A549 (cell line): Measurements from ENCODE around the gene CCDC85C. TPM values are rescaled to one million over a fixed set of nuclear protein-coding genes. Genes with fewer than 3 reads are reported as not detected.
A peak's percentile ranks its signal among the peaks of the same experiment; 100 is the strongest.

Experiments used
- ATAC-seq, 2 experiments: fragments of 200-7000 bp in 1 of 2; fragments of >200 bp in 1 of 2; cut with Nextera tagmentation in 1 of 2; cut with Tn5 transposase in 1 of 2; 3 replicates each; pipeline versions ENCODE4 v1.8.0 to v1.9.1; 2018 to 2020; ENCODE audit warnings: mild to moderate bottlenecking in 1 of 2, moderate library complexity in 1 of 2
- CTCF ChIA-PET: fragments of 300-600 bp; sonication (Branson Sonifier 250); formaldehyde crosslinking; extraction: SDS; loops from one replicate; lab custom pipeline; 2021; ENCODE audit warnings: antibody characterized with exemption, inconsistent platforms; lab: Yijun Ruan, JAX
- POLR2A ChIA-PET: fragments of 350-600 bp; formaldehyde crosslinking; extraction: SDS; loops from one replicate; lab custom pipeline; 2021; ENCODE audit warnings: antibody characterized with exemption, inconsistent platforms; lab: Yijun Ruan, JAX
- DNase-seq, 2 experiments: peaks; one replicate each; pipeline versions ENCODE4 v3.0.0 to v3.0.0-alpha.2; 2011 to 2016; ENCODE audit warnings: low read depth in 1 of 2, low spot score in 1 of 2
- FAIRE-seq: peaks from 2 replicates; lab custom pipeline; 2011; peaks lifted over from hg19 to GRCh38; lab: Jason Lieb, UNC
- H3K27ac ChIP-seq, 2 experiments: fragments of >200 bp; sonication (Bioruptor Twin); formaldehyde crosslinking; 3 replicates each; pipeline ENCODE4 v1.5.1; 2016 to 2017
- H3K4me1 ChIP-seq: fragments of >200 bp; sonication (Bioruptor Twin); formaldehyde crosslinking; 3 replicates; pipeline ENCODE4 v1.6.1; 2016
- H3K4me2 ChIP-seq: fragments of >200 bp; sonication (Bioruptor Twin); formaldehyde crosslinking; 3 replicates; pipeline ENCODE4 v1.6.1; 2016
- H3K4me3 ChIP-seq: fragments of >200 bp; sonication (Bioruptor Twin); formaldehyde crosslinking; 3 replicates; pipeline ENCODE4 v1.5.1; 2016
- H3K9me3 ChIP-seq: fragments of >200 bp; sonication (Bioruptor Twin); formaldehyde crosslinking; 3 replicates; pipeline ENCODE4 v1.6.1; 2016
- CTCF ChIP-seq: fragments of >200 bp; sonication (Bioruptor Twin); formaldehyde crosslinking; IDR thresholded peaks from 3 replicates; pipeline ENCODE4 v1.5.1; 2016
- EP300 ChIP-seq, 2 experiments: fragments of >200 bp; sonication (Bioruptor Twin); formaldehyde crosslinking; IDR thresholded peaks; 2 replicates in 1 of 2; 3 replicates in 1 of 2; pipeline ENCODE4 v1.6.1; 2016 to 2017
- FOXS1 ChIP-seq: fragments of 250-450 bp; sonication (Bioruptor Pico); IDR thresholded peaks from 2 replicates; pipeline ENCODE4 v1.5.0; 2020; ENCODE audit warnings: mild to moderate bottlenecking, moderate library complexity
- GATA3 ChIP-seq: IDR thresholded peaks from 2 replicates; pipeline ENCODE4 v1.6.1; 2012; ENCODE audit warnings: borderline replicate concordance
- JUN ChIP-seq, 2 experiments: fragments of >200 bp; sonication (Bioruptor Twin); formaldehyde crosslinking; IDR thresholded peaks; 2 replicates in 1 of 2; 3 replicates in 1 of 2; pipeline ENCODE4 v1.6.1; 2016 to 2017
- JUNB ChIP-seq: fragments of >200 bp; sonication (Bioruptor Twin); formaldehyde crosslinking; IDR thresholded peaks from 2 replicates; pipeline ENCODE4 v1.6.1; 2016
- MAX ChIP-seq: IDR thresholded peaks from 2 replicates; pipeline ENCODE4 v1.6.1; 2012
- NR3C1 ChIP-seq: fragments of >200 bp; sonication (Bioruptor Twin); formaldehyde crosslinking; IDR thresholded peaks from 3 replicates; pipeline ENCODE4 v1.6.1; 2017
- PBX3 ChIP-seq: IDR thresholded peaks from 2 replicates; pipeline ENCODE4 v1.6.1; 2012
- POLR2A ChIP-seq: IDR thresholded peaks from 2 replicates; pipeline ENCODE4 v1.6.1; 2012; ENCODE audit warnings: mild to moderate bottlenecking, low read length
- RCOR1 ChIP-seq: fragments of 150-350 bp; IDR thresholded peaks from 2 replicates; pipeline ENCODE4 v1.6.1; 2014; ENCODE audit warnings: antibody characterized with exemption, low read length, low read depth
- TP53 ChIP-seq: fragments of 250-450 bp; sonication (Bioruptor Pico); IDR thresholded peaks from 2 replicates; pipeline ENCODE4 v1.5.0; 2021; ENCODE audit warnings: mild to moderate bottlenecking, moderate library complexity
- USF2 ChIP-seq: fragments of 450-650 bp; IDR thresholded peaks from 2 replicates; pipeline ENCODE4 v1.6.1; 2014; ENCODE audit warnings: antibody characterized with exemption
- ZC3H11A ChIP-seq: fragments of 450-650 bp; IDR thresholded peaks from 2 replicates; pipeline ENCODE4 v1.6.1; 2014; ENCODE audit warnings: antibody characterized with exemption, mild to moderate bottlenecking
- WGBS: methylation state at CpG from one replicate; pipeline ENCODE4 v1.1.6; 2017; ENCODE audit errors: missing lambda C conversion rate; 5-methylcytosine and 5-hydroxymethylcytosine counted together
- polyA plus RNA-seq, 4 experiments: library from polyadenylated mRNA; depleted of rRNA in 3 of 4; stranded (reverse); fragments of >200 nt; fragmentation: RNase III in 1 of 4; extraction: RNeasy Plus Mini Kit Qiagen cat#74134 plus additional on column Dnase treatment in 1 of 4; gene quantifications; 2 replicates in 3 of 4; 3 replicates in 1 of 4; pipeline ENCODE4 v1.2.3, GENCODE V29; 2011 to 2017

Gene CCDC85C
- polyA plus RNA-seq, 2 of the 4 experiments (the other 2 are of a cell fraction) = 11.4 to 31.4 TPM

- 8% methylated on average over 10 of the region's 11 CpGs for WGBS
- Histone ChIP-seq H3K9me3 (no peaks in the 10 kb centered on the region), H3K27ac (peak overlapping the region; percentile 78 to 92), H3K4me1 (peaks cover 100% of the 10 kb centered on the region), H3K4me3 (peak overlapping the region; percentile 21), H3K4me2 (peak overlapping the region; percentile 84)
- TF ChIP-seq NR3C1 = no peak
- peak; percentile 93 for TF ChIP-seq GATA3
- TF ChIP-seq PBX3 = peak; percentile 19; the same call in 1 of the 2 replicates
- peak; percentile 9; the same call in 1 of the 2 replicates for TF ChIP-seq POLR2A
- TF ChIP-seq MAX = peak; percentile 79
- TF ChIP-seq RCOR1 = no peak
- TF ChIP-seq EP300 (IDR thresholded peaks at IDR 0.05) = peak in 1 of 2 experiments; percentile 62; a peak in 1 of 5 replicates
- no peak for TF ChIP-seq FOXS1
- 0 out of 5 replicates have a peak, but pooled peaks of 1 of the 2 experiments have one; percentile 23 for TF ChIP-seq JUN (IDR thresholded peaks at IDR 0.05)
- TF ChIP-seq USF2 = 0 out of 2 replicates have a peak, but pooled peaks have one; percentile 17
- ChIA-PET CTCF (interaction anchor here (0.8 to 6.0 kb wide), 15 partner anchors 10 to 67 kb away, joined by 3 to 51 read pairs (median 7); partner anchors contain the start of gene CCDC85C), POLR2A (interaction anchor here (4.9 kb wide), 1 partner anchor 30 kb away, joined by 25 read pairs; the partner anchor contains the start of gene CCDC85C)
- DNase-seq (peak in 1 of 2 experiments; percentile 76), FAIRE-seq (peak; percentile 49), ATAC-seq (peak; percentile 33 to 73)
These were observed 29.7 kb downstream of the CCDC85C start for GRCh38 chr14:99574099-99574880.

- H3K27ac ChIP-seq = peak overlapping the region; percentile 78 to 92
- DNase-seq (no peak), ATAC-seq (peak in 1 of 2 experiments; percentile 1; a peak in 2 of 6 replicates), FAIRE-seq (no peak)
- WGBS = 81% methylated on average over 6 of the region's 15 CpGs
- no peak overlapping the region for H3K4me3 ChIP-seq
- TF ChIP-seq ZC3H11A (no peak), TP53 (CRISPR knock-in tag) (no peak), CTCF (no peak)
- peaks cover 100% of the 10 kb centered on the region for H3K4me1 ChIP-seq
- ChIA-PET POLR2A (interaction anchor here (4.9 kb wide), 1 partner anchor 31 kb away, joined by 25 read pairs; the partner anchor contains the start of gene CCDC85C), CTCF (interaction anchor here (0.8 to 6.0 kb wide), 16 partner anchors 9 to 66 kb away, joined by 3 to 51 read pairs (median 6); partner anchors contain the start of gene CCDC85C)
- H3K4me2 ChIP-seq = peak overlapping the region; percentile 84
- H3K9me3 ChIP-seq = no peaks in the 10 kb centered on the region
These were observed 30.4 kb downstream of the CCDC85C start for GRCh38 chr14:99573436-99574098.

GRCh38 chr14:99573000-99573330 is 31.0 kb downstream of the CCDC85C start:
- Histone ChIP-seq H3K4me1 (peaks cover 100% of the 10 kb centered on the region), H3K27ac (peak overlapping the region; percentile 78 to 92), H3K4me3 (no peak overlapping the region), H3K4me2 (peak overlapping the region; percentile 84), H3K9me3 (no peaks in the 10 kb centered on the region)
- FAIRE-seq (no peak), DNase-seq (no peak), ATAC-seq (no peak)
- ChIA-PET POLR2A (interaction anchor here (4.9 kb wide), 1 partner anchor 32 kb away, joined by 25 read pairs; the partner anchor contains the start of gene CCDC85C), CTCF (interaction anchor here (1.0 to 6.0 kb wide), 7 partner anchors 8 to 55 kb away, joined by 3 to 51 read pairs (median 12); no protein-coding TSS in a partner anchor)
- WGBS = 90% methylated on average over 14 of the region's 16 CpGs
- TF ChIP-seq JUNB = no peak
